ENCODE results near the gene SLC25A45. TPM values are rescaled to one million over a fixed set of nuclear protein-coding genes. Genes with fewer than 3 reads are reported as not detected.
A peak's percentile ranks its signal among the peaks of the same experiment; 100 is the strongest.

Gene SLC25A45
- total and polyA plus RNA-seq, 2 donors (not counting 1 experiment from before 2014, with no cell fraction given) = 16.4 to 80.6 TPM

- H3K27ac Mint-ChIP-seq = peak overlapping the region; percentile 73
- intact Hi-C loops (cut with micrococcal nuclease) = loop anchor here (1.0 to 2.0 kb wide), 5 partner anchors 8 to 65 kb away; partner anchors contain the start of genes CDC42EP2 and SLC25A45
- TF ChIP-seq CTCF (IDR thresholded peaks at IDR 0.05) (no peak), EZH2 (IDR thresholded peaks at IDR 0.05; ENCODE audit: borderline replicate concordance, insufficient read depth, low read depth, low read length, poor library complexity, severe bottlenecking) (no peak)
- H3K27ac ChIP-seq (ENCODE audit: low read length in 2 of 2) = peak overlapping the region in 1 of 2 donors; percentile 17
- peaks cover 4% of the 10 kb centered on the region for H4K20me1 ChIP-seq (ENCODE audit: control insufficient read depth, insufficient read depth, low read length, poor library complexity, severe bottlenecking)
- H2AFZ ChIP-seq (ENCODE audit: insufficient read depth, low read depth, low read length, poor library complexity, severe bottlenecking) = peak overlapping the region; percentile 79
- POLR2A ChIA-PET = interaction anchor here (1.0 kb wide), 1 partner anchor 146 kb away, joined by 3 read pairs; no protein-coding TSS in a partner anchor
- CTCF ChIA-PET = interaction anchor here (0.8 to 8.2 kb wide), 4 partner anchors 23 to 151 kb away, joined by 3 to 65 read pairs (median 4); partner anchors contain the start of gene DPF2
- peak overlapping the region; percentile 81 for H3K4me3 Mint-ChIP-seq
- peaks cover 20% of the 10 kb centered on the region for H3K4me1 Mint-ChIP-seq
- peak overlapping the region in 4 of 5 experiments; percentile 35 to 79 (median 60) for H3K4me3 ChIP-seq (ENCODE audit: control extremely low read depth in 1 of 5, extremely low read depth in 1 of 5, insufficient read depth in 1 of 5, low read depth in 2 of 5, low read length in 4 of 5)
- peak overlapping the region; percentile 99 for H3K4me2 ChIP-seq (replicated peaks; ENCODE audit: low read depth, low read length, poor library complexity, severe bottlenecking)
- H3K79me2 ChIP-seq (ENCODE audit: control insufficient read depth, insufficient read depth, low read length) = no peaks in the 10 kb centered on the region
- H3K9ac ChIP-seq (ENCODE audit: low read length) = peak overlapping the region; percentile 76
- no peak for ATAC-seq (ENCODE audit: low read depth)
- H3K9me3 Mint-ChIP-seq (ENCODE audit: insufficient read depth) = no peaks in the 10 kb centered on the region
- WGBS (ENCODE audit: insufficient coverage) = 72% methylated on average over 15 of the region's 16 CpGs
- no peaks in the 10 kb centered on the region for H3K9me3 ChIP-seq (ENCODE audit: control extremely low read depth in 1 of 3, control insufficient read depth in 2 of 3, insufficient read depth in 1 of 3, low read length in 2 of 3)
- DNase-seq = no peak
- H3K27me3 Mint-ChIP-seq = no peaks in the 10 kb centered on the region
- H3K27me3 ChIP-seq (replicated peaks in 1 of 4; ENCODE audit: control extremely low read depth in 1 of 4, control insufficient read depth in 3 of 4, insufficient read depth in 4 of 4, low read length in 3 of 4) = no peaks in the 10 kb centered on the region
- peaks cover 1 to 37% of the 10 kb centered on the region in 2 experiments for H3K36me3 ChIP-seq (replicated peaks in 1 of 2; ENCODE audit: control extremely low read depth in 1 of 2, control insufficient read depth in 1 of 2, extremely low read depth in 1 of 2, insufficient read depth in 2 of 2, low read length in 1 of 2)
- H3K4me1 ChIP-seq (ENCODE audit: control insufficient read depth in 2 of 2, insufficient read depth in 2 of 2, low read length in 2 of 2) = peaks cover 11 to 16% of the 10 kb centered on the region in 2 donors
Observed at GRCh38 chr11:65353900-65354264, 28.6 kb downstream of the SLC25A45 start.

- Histone ChIP-seq H3K27ac (ENCODE audit: low read length in 2 of 2) (peak overlapping the region in 1 of 2 donors; percentile 17), H3K9ac (ENCODE audit: low read length) (no peak overlapping the region), H3K4me3 (ENCODE audit: control extremely low read depth in 1 of 5, extremely low read depth in 1 of 5, insufficient read depth in 1 of 5, low read depth in 2 of 5, low read length in 4 of 5) (no peak overlapping the region), H3K4me2 (replicated peaks; ENCODE audit: low read depth, low read length, poor library complexity, severe bottlenecking) (no peak overlapping the region), H3K36me3 (replicated peaks in 1 of 2; ENCODE audit: control extremely low read depth in 1 of 2, control insufficient read depth in 1 of 2, extremely low read depth in 1 of 2, insufficient read depth in 2 of 2, low read length in 1 of 2) (peaks cover 5 to 41% of the 10 kb centered on the region in 2 experiments), H2AFZ (ENCODE audit: insufficient read depth, low read depth, low read length, poor library complexity, severe bottlenecking) (no peak overlapping the region), H3K9me3 (ENCODE audit: control extremely low read depth in 1 of 3, control insufficient read depth in 2 of 3, insufficient read depth in 1 of 3, low read length in 2 of 3) (no peaks in the 10 kb centered on the region), H3K27me3 (replicated peaks in 1 of 4; ENCODE audit: control extremely low read depth in 1 of 4, control insufficient read depth in 3 of 4, insufficient read depth in 4 of 4, low read length in 3 of 4) (no peaks in the 10 kb centered on the region), H3K4me1 (ENCODE audit: control insufficient read depth in 2 of 2, insufficient read depth in 2 of 2, low read length in 2 of 2) (peaks cover 11 to 16% of the 10 kb centered on the region in 2 donors), H3K79me2 (ENCODE audit: control insufficient read depth, insufficient read depth, low read length) (no peaks in the 10 kb centered on the region), H4K20me1 (ENCODE audit: control insufficient read depth, insufficient read depth, low read length, poor library complexity, severe bottlenecking) (peaks cover 4% of the 10 kb centered on the region)
- DNase-seq = no peak
- Mint-ChIP-seq H3K27me3 (no peaks in the 10 kb centered on the region), H3K27ac (peak overlapping the region; percentile 73), H3K9me3 (ENCODE audit: insufficient read depth) (no peaks in the 10 kb centered on the region), H3K4me3 (peak overlapping the region; percentile 81), H3K4me1 (peaks cover 20% of the 10 kb centered on the region)
- TF ChIP-seq CTCF (IDR thresholded peaks at IDR 0.05) = no peak
- no peak for TF ChIP-seq EZH2 (IDR thresholded peaks at IDR 0.05; ENCODE audit: borderline replicate concordance, insufficient read depth, low read depth, low read length, poor library complexity, severe bottlenecking)
- no peak for ATAC-seq (ENCODE audit: low read depth)
- intact Hi-C loops (cut with micrococcal nuclease) = no loop called here
- ChIA-PET POLR2A (no interaction called here), CTCF (interaction anchor here (0.7 to 8.2 kb wide), 7 partner anchors 17 to 152 kb away, joined by 3 to 65 read pairs (median 3); partner anchors contain the start of gene DPF2)
- 100% methylated on average over 7 of the region's 7 CpGs for WGBS (ENCODE audit: insufficient coverage)
Observed at GRCh38 chr11:65353376-65353775, 29.1 kb downstream of the SLC25A45 start.

Measured in B cell (primary cell).